CD14-positive monocyte (primary cell): Measurements from ENCODE around the gene ARHGAP15. TPM values are rescaled to one million over a fixed set of nuclear protein-coding genes. Genes with fewer than 3 reads are reported as not detected.
A peak's percentile ranks its signal among the peaks of the same experiment; 100 is the strongest.

ENCODE experiments used
- DNase-seq, 3 donors: peaks; one replicate each; pipeline ENCODE4 v3.0.0-alpha.2; 2011 to 2022
- H2AFZ ChIP-seq: 2 replicates; pipeline ENCODE4 v1.6.0; 2012; ENCODE audit warnings: mild to moderate bottlenecking, low read depth, low read length, inconsistent platforms; ENCODE audit not compliant: insufficient read depth, poor library complexity, severe bottlenecking
- H3K27ac ChIP-seq, 2 donors: 1 replicate in 1 of 2; 2 replicates in 1 of 2; pipeline ENCODE4 v1.5.1; 2012 to 2013; ENCODE audit warnings: low read length in 2 of 2, control low read depth in 1 of 2, inconsistent platforms in 1 of 2, low read depth in 1 of 2, mild to moderate bottlenecking in 1 of 2
- H3K27me3 ChIP-seq, 2 donors: one replicate each; pipeline versions ENCODE4 v1.6.0 to v1.6.1; 2011 to 2013; ENCODE audit warnings: low read length in 2 of 2; ENCODE audit not compliant: control insufficient read depth in 2 of 2, insufficient read depth in 2 of 2
- H3K36me3 ChIP-seq, 2 donors: replicated peaks in 1 of 2; 1 replicate in 1 of 2; 2 replicates in 1 of 2; pipeline versions ENCODE4 v1.5.1 to v1.6.1; 2012 to 2013; ENCODE audit warnings: low read length in 2 of 2, control low read depth in 1 of 2, inconsistent platforms in 1 of 2, mild to moderate bottlenecking in 1 of 2; ENCODE audit not compliant: insufficient read depth in 2 of 2, control insufficient read depth in 1 of 2
- H3K4me1 ChIP-seq, 2 donors: 1 replicate in 1 of 2; 2 replicates in 1 of 2; pipeline versions ENCODE4 v1.5.1 to v1.6.1; 2012 to 2013; ENCODE audit warnings: low read length in 2 of 2, control low read depth in 1 of 2, inconsistent platforms in 1 of 2, mild to moderate bottlenecking in 1 of 2, moderate library complexity in 1 of 2; ENCODE audit not compliant: insufficient read depth in 2 of 2, control insufficient read depth in 1 of 2
- H3K4me2 ChIP-seq: replicated peaks from 2 replicates; pipeline ENCODE3; 2012; ENCODE audit warnings: low read length, moderate library complexity, mild to moderate bottlenecking; ENCODE audit not compliant: poor library complexity, severe bottlenecking; ENCODE audit errors: extremely low read depth
- H3K4me3 ChIP-seq, 3 experiments: fragments of 200-600 bp in 1 of 3; sonication (generic) in 1 of 3; replicated peaks in 1 of 3; 1 replicate in 2 of 3; 2 replicates in 1 of 3; pipeline ENCODE4 v1.5.1; 2011 to 2013; ENCODE audit warnings: low read length in 3 of 3, mild to moderate bottlenecking in 3 of 3, control low read depth in 2 of 3, low read depth in 2 of 3, inconsistent platforms in 1 of 3, moderate library complexity in 1 of 3
- H3K79me2 ChIP-seq: 2 replicates; pipeline ENCODE4 v1.6.0; 2012; ENCODE audit warnings: mild to moderate bottlenecking, control low read depth, inconsistent platforms, low read length, moderate library complexity; ENCODE audit not compliant: insufficient read depth
- H3K9ac ChIP-seq: 2 replicates; pipeline ENCODE4 v1.6.0; 2017; ENCODE audit warnings: low read length, mild to moderate bottlenecking; ENCODE audit not compliant: insufficient read depth, poor library complexity, severe bottlenecking
- H3K9me3 ChIP-seq, 2 donors: replicated peaks in 1 of 2; 1 replicate in 1 of 2; 2 replicates in 1 of 2; pipeline versions ENCODE4 v1.5.1 to v1.6.1; 2012 to 2013; ENCODE audit warnings: low read length in 2 of 2, control low read depth in 1 of 2; ENCODE audit not compliant: control insufficient read depth in 1 of 2, insufficient read depth in 1 of 2
- H4K20me1 ChIP-seq: 2 replicates; pipeline ENCODE4 v1.6.0; 2012; ENCODE audit warnings: mild to moderate bottlenecking, low read length, control low read depth, moderate library complexity; ENCODE audit not compliant: insufficient read depth
- H3K27ac Mint-ChIP-seq, 7 donors: one replicate each; pipeline ENCODE4 v1.8.0; 2020; ENCODE audit warnings: mild to moderate bottlenecking in 7 of 7, mixed read lengths in 7 of 7, moderate library complexity in 6 of 7, inconsistent platforms in 2 of 7
- H3K27me3 Mint-ChIP-seq, 3 donors: one replicate each; pipeline ENCODE4 v1.8.0; 2021 to 2022; ENCODE audit warnings: low read depth in 3 of 3, mild to moderate bottlenecking in 3 of 3, mixed read lengths in 3 of 3, moderate library complexity in 3 of 3, inconsistent platforms in 1 of 3
- H3K36me3 Mint-ChIP-seq, 2 donors: one replicate each; pipeline ENCODE4 v1.8.0; 2020; ENCODE audit warnings: mixed read lengths in 2 of 2, inconsistent platforms in 1 of 2, mild to moderate bottlenecking in 1 of 2
- H3K4me1 Mint-ChIP-seq: one replicate; pipeline ENCODE4 v1.8.0; 2020; ENCODE audit warnings: mild to moderate bottlenecking, mixed read lengths
- H3K4me3 Mint-ChIP-seq, 2 donors: one replicate each; pipeline ENCODE4 v1.8.0; 2020; ENCODE audit warnings: mild to moderate bottlenecking in 2 of 2, mixed read lengths in 2 of 2, moderate library complexity in 1 of 2
- H3K9me3 Mint-ChIP-seq, 7 donors: one replicate each; pipeline ENCODE4 v1.8.0; 2020 to 2022; ENCODE audit warnings: mixed read lengths in 7 of 7, mild to moderate bottlenecking in 6 of 7, moderate library complexity in 6 of 7, inconsistent platforms in 2 of 7
- CTCF ChIP-seq: fragments of 200-600 bp; IDR thresholded peaks from one replicate; pipeline ENCODE4 v1.8.0; 2022; ENCODE audit warnings: antibody characterized with exemption, mild to moderate bottlenecking
- WGBS: methylation state at CpG from one replicate; pipeline ENCODE4 v1.1.5; 2013; ENCODE audit warnings: missing lambda C conversion rate; ENCODE audit not compliant: insufficient coverage; 5-methylcytosine and 5-hydroxymethylcytosine counted together
- intact Hi-C, 2 donors: fragments of 100-400 bp; cut with micrococcal nuclease; formaldehyde crosslinking; loops; one replicate each; pipeline versions ENCODE4 v1.15.0 to v1.15.1; 2023
- polyA plus RNA-seq, 3 donors: library from polyadenylated mRNA; depleted of rRNA in 1 of 3; unstranded in 2 of 3; stranded (reverse) in 1 of 3; fragments of 300-500 nt in 2 of 3; fragments of >200 nt in 1 of 3; fragmentation: Illumina TruSeq in 2 of 3; gene quantifications; 1 replicate in 2 of 3; 2 replicates in 1 of 3; pipeline ENCODE4 v1.2.3, GENCODE V29; 2012 to 2021

The ARHGAP15 gene
- polyA plus RNA-seq, 3 donors: 35.4 to 50.9 (median 50.7) TPM

GRCh38 chr2:143223556-143223955 lies 94.3 kb downstream of the ARHGAP15 start:
- Histone ChIP-seq H3K9me3 (no peaks in the 10 kb centered on the region), H3K79me2 (peaks cover 41% of the 10 kb centered on the region), H3K27me3 (no peaks in the 10 kb centered on the region), H4K20me1 (peaks cover 13% of the 10 kb centered on the region), H3K4me2 (no peak overlapping the region), H3K4me3 (no peak overlapping the region), H3K9ac (no peak overlapping the region), H3K4me1 (no peaks in the 10 kb centered on the region), H2AFZ (no peak overlapping the region), H3K27ac (peak overlapping the region in 1 of 2 donors; percentile 17), H3K36me3 (peaks cover 8 to 63% of the 10 kb centered on the region in 2 donors)
- TF ChIP-seq CTCF: no peak
- DNase-seq: no peak
- H3K27me3 Mint-ChIP-seq: no peaks in the 10 kb centered on the region
- H3K27ac Mint-ChIP-seq: peak overlapping the region in 2 of 7 donors; percentile 63 to 69
- peaks cover 17 to 33% of the 10 kb centered on the region in 2 donors for H3K36me3 Mint-ChIP-seq
- no peak overlapping the region for H3K4me3 Mint-ChIP-seq
- H3K4me1 Mint-ChIP-seq: no peaks in the 10 kb centered on the region
- WGBS: 100% methylated on average over 1 of the region's 1 CpG
- H3K9me3 Mint-ChIP-seq: no peaks in the 10 kb centered on the region
- intact Hi-C loops: loop anchor here in 1 of 2 donors (10.0 kb wide), 1 partner anchor 189 kb away; no protein-coding TSS in a partner anchor

- Mint-ChIP-seq H3K27me3 (no peaks in the 10 kb centered on the region), H3K9me3 (peaks cover 0 to 3% (median 0%) of the 10 kb centered on the region in 7 donors), H3K27ac (peak overlapping the region in 2 of 7 donors; percentile 0 to 8), H3K4me1 (no peaks in the 10 kb centered on the region), H3K36me3 (peaks cover 26 to 45% of the 10 kb centered on the region in 2 donors), H3K4me3 (no peak overlapping the region)
- DNase-seq: no peak
- WGBS: no CpG with 5 or more reads among the region's 4 CpGs
- Histone ChIP-seq H3K9ac (no peak overlapping the region), H3K9me3 (no peaks in the 10 kb centered on the region), H3K4me3 (no peak overlapping the region), H3K36me3 (peaks cover 26 to 70% of the 10 kb centered on the region in 2 donors), H3K27ac (no peak overlapping the region), H3K27me3 (no peaks in the 10 kb centered on the region), H3K79me2 (peaks cover 29% of the 10 kb centered on the region), H2AFZ (no peak overlapping the region), H4K20me1 (peaks cover 9% of the 10 kb centered on the region), H3K4me1 (no peaks in the 10 kb centered on the region), H3K4me2 (no peak overlapping the region)
- TF ChIP-seq CTCF: no peak
- intact Hi-C loops: loop anchor here in 1 of 2 donors (10.0 kb wide), 1 partner anchor 191 kb away; no protein-coding TSS in a partner anchor
Measured at GRCh38 chr2:143225931-143226330, 96.7 kb downstream of the ARHGAP15 start.
